ENCODE results near the gene ERC2.
A peak's percentile ranks its signal among the peaks of the same experiment; 100 is the strongest.

ERC2 gene

DNA sequence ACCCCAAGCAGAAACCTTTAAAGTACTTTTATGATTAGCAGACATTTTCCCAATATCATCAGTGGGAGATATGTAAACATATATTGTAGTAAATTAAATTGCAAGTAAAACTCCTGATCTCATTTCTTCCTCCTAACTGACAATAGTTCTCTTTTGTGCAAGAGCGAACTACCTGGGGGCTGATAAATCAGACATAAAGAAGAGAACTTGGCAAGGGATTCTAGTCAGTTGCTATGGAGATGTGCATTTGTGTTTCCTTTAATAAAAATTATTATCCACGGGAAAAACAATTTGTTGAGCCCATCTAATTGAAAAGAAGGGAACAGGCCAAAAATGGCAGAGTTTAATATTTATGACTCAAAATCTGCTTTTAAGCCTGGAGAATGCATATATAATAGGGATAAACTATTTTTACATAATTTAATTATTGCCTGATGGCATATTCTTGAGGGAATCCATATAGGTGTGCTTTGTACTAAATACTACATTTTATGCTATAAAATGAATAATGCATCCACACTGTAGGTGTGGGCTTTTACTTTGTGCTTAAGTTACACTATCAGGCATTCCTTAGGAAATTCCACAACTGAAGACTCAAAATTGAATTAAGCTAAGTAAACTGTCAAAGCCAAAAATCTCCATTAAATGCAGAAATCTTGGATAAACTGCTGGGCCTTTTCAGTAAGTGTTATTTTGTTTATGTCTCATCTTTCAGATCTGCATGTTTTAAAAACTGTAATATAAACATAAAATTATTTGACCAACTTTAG is 258.1 kb downstream of the ERC2 start:
- no peak for DNase-seq (ENCODE audit: extremely low read depth, low read depth)
- TF ChIP-seq, protein P1, sequence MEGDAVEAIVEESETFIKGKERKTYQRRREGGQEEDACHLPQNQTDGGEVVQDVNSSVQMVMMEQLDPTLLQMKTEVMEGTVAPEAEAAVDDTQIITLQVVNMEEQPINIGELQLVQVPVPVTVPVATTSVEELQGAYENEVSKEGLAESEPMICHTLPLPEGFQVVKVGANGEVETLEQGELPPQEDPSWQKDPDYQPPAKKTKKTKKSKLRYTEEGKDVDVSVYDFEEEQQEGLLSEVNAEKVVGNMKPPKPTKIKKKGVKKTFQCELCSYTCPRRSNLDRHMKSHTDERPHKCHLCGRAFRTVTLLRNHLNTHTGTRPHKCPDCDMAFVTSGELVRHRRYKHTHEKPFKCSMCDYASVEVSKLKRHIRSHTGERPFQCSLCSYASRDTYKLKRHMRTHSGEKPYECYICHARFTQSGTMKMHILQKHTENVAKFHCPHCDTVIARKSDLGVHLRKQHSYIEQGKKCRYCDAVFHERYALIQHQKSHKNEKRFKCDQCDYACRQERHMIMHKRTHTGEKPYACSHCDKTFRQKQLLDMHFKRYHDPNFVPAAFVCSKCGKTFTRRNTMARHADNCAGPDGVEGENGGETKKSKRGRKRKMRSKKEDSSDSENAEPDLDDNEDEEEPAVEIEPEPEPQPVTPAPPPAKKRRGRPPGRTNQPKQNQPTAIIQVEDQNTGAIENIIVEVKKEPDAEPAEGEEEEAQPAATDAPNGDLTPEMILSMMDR (IDR thresholded peaks at IDR 0.05; ENCODE audit: low read depth, low read length, missing control alignments) = no peak
- no peak overlapping the region for H3K4me3 ChIP-seq (replicated peaks; ENCODE audit: low read depth, low read length)

- H3K4me3 ChIP-seq (replicated peaks; ENCODE audit: low read depth, low read length) = no peak overlapping the region
- TF ChIP-seq, protein P1 (IDR thresholded peaks at IDR 0.05; ENCODE audit: low read depth, low read length, missing control alignments) = no peak
- DNase-seq (ENCODE audit: extremely low read depth, low read depth) = peak; percentile 50
Observed at GRCh38 chr3:56207922-56208321, 260.3 kb downstream of the ERC2 start.

DNA sequence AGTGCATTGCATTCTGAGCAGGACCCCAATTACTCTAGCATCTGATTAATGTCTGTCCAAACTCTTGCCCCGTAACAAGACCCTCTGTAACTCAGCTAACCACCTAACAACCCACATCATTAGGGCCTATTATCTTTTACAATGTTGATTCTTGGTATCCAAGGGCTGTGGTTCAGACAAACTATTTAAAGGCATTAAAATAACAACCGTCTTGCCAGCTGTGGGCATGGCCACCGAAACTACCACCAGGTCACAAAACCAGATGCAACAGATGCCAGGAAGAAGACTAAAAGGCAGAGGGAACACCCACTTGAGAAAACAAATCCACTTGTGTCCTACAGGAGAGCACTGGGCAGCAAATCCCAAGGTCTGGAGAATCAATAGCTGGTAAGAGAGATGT is 262.9 kb downstream of the ERC2 start:
- TF ChIP-seq, protein P1 (IDR thresholded peaks at IDR 0.05; ENCODE audit: low read depth, low read length, missing control alignments) = no peak
- no peak for DNase-seq (ENCODE audit: extremely low read depth, low read depth)
- H3K4me3 ChIP-seq (replicated peaks; ENCODE audit: low read depth, low read length) = no peak overlapping the region

DNA sequence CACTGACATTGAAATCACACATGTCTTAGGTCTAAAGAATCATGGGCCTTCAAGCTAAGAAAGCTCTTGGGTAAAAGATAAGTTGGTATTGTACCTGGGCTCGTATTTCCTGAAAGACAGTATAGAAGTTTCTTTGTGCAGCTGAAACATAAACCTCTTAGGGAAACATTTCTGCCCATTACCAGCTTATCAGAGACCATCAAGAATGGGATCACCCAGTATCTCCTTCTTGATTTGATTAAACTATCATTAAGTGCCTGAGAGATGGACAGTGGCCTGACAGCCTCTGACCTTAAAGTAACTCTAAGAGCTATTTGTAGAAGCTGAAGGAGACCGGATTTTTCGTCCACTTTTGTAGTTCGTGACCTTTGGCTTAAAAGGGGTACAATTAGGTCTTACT is 265.3 kb downstream of the ERC2 start:
- TF ChIP-seq, protein P1 (IDR thresholded peaks at IDR 0.05; ENCODE audit: low read depth, low read length, missing control alignments) = no peak
- no peak for DNase-seq (ENCODE audit: extremely low read depth, low read depth)
- no peak overlapping the region for H3K4me3 ChIP-seq (replicated peaks; ENCODE audit: low read depth, low read length)

DNA sequence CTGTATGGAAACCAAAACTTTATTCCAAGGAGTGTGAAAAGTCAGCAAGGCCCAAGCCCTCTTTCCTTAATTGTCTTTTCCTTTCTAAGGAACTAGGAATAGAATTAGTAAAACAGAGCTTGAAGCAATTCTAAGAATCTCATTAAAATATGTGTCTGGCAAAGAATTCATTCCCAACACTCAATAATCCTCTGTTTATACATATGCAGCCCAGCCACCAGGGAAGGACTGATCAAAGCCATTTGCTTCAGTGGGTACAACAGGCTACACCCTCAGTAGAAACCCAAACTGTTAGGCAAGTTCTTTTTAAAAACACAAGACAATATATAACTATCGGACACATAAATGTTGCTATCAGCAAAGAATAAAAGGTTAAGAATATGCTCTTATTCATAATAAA is 266.9 kb downstream of the ERC2 start:
- DNase-seq (ENCODE audit: extremely low read depth, low read depth) = no peak
- TF ChIP-seq, protein P1 (IDR thresholded peaks at IDR 0.05; ENCODE audit: low read depth, low read length, missing control alignments) = no peak
- no peak overlapping the region for H3K4me3 ChIP-seq (replicated peaks; ENCODE audit: low read depth, low read length)

- TF ChIP-seq, protein P1 (IDR thresholded peaks at IDR 0.05; ENCODE audit: low read depth, low read length, missing control alignments) = no peak
- no peak overlapping the region for H3K4me3 ChIP-seq (replicated peaks; ENCODE audit: low read depth, low read length)
Observed at GRCh38 chr3:56200251-56200650, 268.0 kb downstream of the ERC2 start.

GRCh38 chr3:56197991-56198390 is 270.3 kb downstream of the ERC2 start:
- TF ChIP-seq, protein P1 (IDR thresholded peaks at IDR 0.05; ENCODE audit: low read depth, low read length, missing control alignments) = no peak
- no peak for DNase-seq (ENCODE audit: extremely low read depth, low read depth)

More at GRCh38 chr3:56200251-56200650, 268.0 kb downstream of the ERC2 start:
- no peak for DNase-seq (ENCODE audit: extremely low read depth, low read depth)

More at GRCh38 chr3:56197991-56198390, 270.3 kb downstream of the ERC2 start:
- H3K4me3 ChIP-seq (replicated peaks; ENCODE audit: low read depth, low read length) = no peak overlapping the region
